Fibroblast of villous mesenchyme (primary cell): ENCODE results near the gene HERPUD1. TPM values are rescaled to one million over a fixed set of nuclear protein-coding genes. Genes with fewer than 3 reads are reported as not detected.
"Not testable (repeated sequence)": the region's sequence is repeated elsewhere in the genome, so short reads cannot be mapped to it uniquely, and the experiment has no call there.

Experiments
- DNase-seq: peaks from one replicate; pipeline ENCODE4 v3.0.0-alpha.2; 2010; ENCODE audit warnings: low read depth
- H3K4me3 ChIP-seq: 2 replicates; pipeline ENCODE4 v1.5.1; 2011; ENCODE audit warnings: low read depth, mild to moderate bottlenecking, low read length
- total RNA-seq: library from RNA; depleted of rRNA; stranded (reverse); fragments of >200 nt; gene quantifications from 2 replicates; pipeline ENCODE4 v1.2.3, GENCODE V29; 2012
- TF ChIP-seq, protein P1 (sequence below): IDR thresholded peaks from 2 replicates; pipeline ENCODE4 v1.5.1; 2012; ENCODE audit warnings: low read depth, mild to moderate bottlenecking, low read length; ENCODE audit not compliant: insufficient read depth

The HERPUD1 gene
- total RNA-seq, 1 donor: 98.4 TPM

DNA sequence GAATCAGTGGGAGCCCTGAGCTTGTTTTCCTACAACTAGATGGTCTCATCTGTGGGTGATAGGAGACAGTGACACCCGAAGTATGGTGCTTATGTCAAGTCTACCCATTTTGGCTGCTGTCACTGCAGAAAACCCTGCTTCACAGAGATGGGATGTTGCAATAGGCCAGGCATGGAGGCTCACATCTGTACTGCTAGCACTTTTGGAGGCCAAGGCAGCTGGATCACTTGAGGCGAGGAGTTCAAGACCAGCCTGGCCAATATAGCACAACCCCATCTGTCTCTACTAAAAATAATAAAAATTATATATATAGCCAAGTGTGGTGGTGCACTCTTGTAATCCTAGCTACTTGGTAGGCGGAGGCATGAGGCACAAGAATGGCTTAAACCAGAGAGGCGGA lies 2.3 kb upstream of the HERPUD1 start:
- DNase-seq: no peak
- TF ChIP-seq, protein P1, sequence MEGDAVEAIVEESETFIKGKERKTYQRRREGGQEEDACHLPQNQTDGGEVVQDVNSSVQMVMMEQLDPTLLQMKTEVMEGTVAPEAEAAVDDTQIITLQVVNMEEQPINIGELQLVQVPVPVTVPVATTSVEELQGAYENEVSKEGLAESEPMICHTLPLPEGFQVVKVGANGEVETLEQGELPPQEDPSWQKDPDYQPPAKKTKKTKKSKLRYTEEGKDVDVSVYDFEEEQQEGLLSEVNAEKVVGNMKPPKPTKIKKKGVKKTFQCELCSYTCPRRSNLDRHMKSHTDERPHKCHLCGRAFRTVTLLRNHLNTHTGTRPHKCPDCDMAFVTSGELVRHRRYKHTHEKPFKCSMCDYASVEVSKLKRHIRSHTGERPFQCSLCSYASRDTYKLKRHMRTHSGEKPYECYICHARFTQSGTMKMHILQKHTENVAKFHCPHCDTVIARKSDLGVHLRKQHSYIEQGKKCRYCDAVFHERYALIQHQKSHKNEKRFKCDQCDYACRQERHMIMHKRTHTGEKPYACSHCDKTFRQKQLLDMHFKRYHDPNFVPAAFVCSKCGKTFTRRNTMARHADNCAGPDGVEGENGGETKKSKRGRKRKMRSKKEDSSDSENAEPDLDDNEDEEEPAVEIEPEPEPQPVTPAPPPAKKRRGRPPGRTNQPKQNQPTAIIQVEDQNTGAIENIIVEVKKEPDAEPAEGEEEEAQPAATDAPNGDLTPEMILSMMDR: no peak
- H3K4me3 ChIP-seq: no peak overlapping the region

DNA sequence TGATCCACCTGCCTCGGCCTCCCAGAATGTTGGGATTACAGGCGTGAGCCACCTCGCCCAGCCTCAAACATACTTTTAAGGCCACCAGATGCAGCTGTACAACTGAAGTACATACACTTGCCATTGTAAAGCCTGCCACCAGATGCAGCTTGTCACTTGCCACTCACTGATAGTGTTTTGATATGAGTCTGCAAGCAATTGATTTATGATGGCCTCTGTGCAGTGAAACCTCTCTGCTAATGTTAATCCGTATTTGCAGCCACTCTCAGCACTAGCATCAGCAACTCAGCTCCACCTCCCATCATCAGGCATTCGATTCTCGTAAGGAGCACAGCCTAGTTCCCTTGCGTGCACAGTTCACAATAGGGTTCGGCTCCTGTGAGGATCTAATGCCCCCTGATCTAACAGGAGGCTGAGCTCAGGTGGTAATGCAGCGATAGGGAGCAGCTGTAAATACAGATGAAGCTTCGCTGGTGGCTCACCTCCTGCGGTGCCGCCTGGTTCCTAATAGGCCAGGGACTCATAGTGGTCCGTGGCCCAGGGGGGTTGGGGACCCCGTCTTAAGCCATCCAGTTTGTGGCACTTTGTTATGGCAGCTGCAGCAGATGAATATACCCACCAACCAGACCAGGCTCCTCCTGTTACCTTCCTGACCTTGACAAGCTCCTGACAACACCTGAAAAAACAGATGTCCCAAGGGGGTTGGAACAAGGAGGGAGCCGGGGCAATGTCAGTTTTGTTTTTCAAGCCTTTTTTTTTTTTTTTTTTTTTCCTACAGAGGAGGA lies 1.3 kb upstream of the HERPUD1 start:
- DNase-seq: no peak
- TF ChIP-seq, protein P1: no peak
- H3K4me3 ChIP-seq: no peak overlapping the region

- H3K4me3 ChIP-seq: peak overlapping the region; percentile 31
- TF ChIP-seq, protein P1: no peak
- DNase-seq: no peak
These were observed 561 bp upstream of the HERPUD1 start for GRCh38 chr16:56931271-56931891.

GRCh38 chr16:56932721-56933619 lies 1.0 kb downstream of the HERPUD1 start:
- peak overlapping the region; percentile 100 for H3K4me3 ChIP-seq
- TF ChIP-seq, protein P1: no peak
- DNase-seq: peak; percentile 88

GRCh38 chr16:56933828-56934598 lies 2.1 kb downstream of the HERPUD1 start:
- DNase-seq: no peak
- peak overlapping the region; percentile 100 for H3K4me3 ChIP-seq
- TF ChIP-seq, protein P1: no peak

GRCh38 chr16:56934599-56935145 lies 2.7 kb downstream of the HERPUD1 start:
- peak overlapping the region; percentile 100 for H3K4me3 ChIP-seq
- DNase-seq: not testable (repeated sequence)
